IMR-90 (cell line): ENCODE results near the gene LEKR1. TPM values are rescaled to one million over a fixed set of nuclear protein-coding genes. Genes with fewer than 3 reads are reported as not detected.

Experiments used
- ATAC-seq: fragments of 200-7000 bp; cut with Tn5 transposase; 2 replicates; pipeline ENCODE4 v1.9.1; 2020; ENCODE audit warnings: low read depth, mild to moderate bottlenecking, moderate library complexity
- BruUV-seq: library from RNA; stranded (reverse); fragments of 400-500 nt; replicated peaks from 2 replicates; lab custom pipeline; 2021; lab: Mats Ljungman, UMichigan
- CTCF ChIA-PET: fragments of 300-600 bp; formaldehyde crosslinking; extraction: SDS; loops from one replicate; lab custom pipeline; 2021; ENCODE audit warnings: antibody characterized with exemption; lab: Yijun Ruan, JAX
- POLR2A ChIA-PET: fragments of 300-600 bp; sonication (Branson Sonifier 250); formaldehyde crosslinking; loops from one replicate; lab custom pipeline; 2022; ENCODE audit warnings: antibody characterized with exemption; ENCODE audit not compliant: unreplicated experiment; lab: Charles Lee
- DNase-seq: peaks from one replicate; pipeline ENCODE4 v3.0.0; 2013
- H2AFZ ChIP-seq: replicated peaks from 2 replicates; pipeline ENCODE3; 2013; ENCODE audit warnings: low read length, mild to moderate bottlenecking; ENCODE audit not compliant: poor library complexity
- H2AK5ac ChIP-seq: 2 replicates; pipeline ENCODE4 v1.6.1; 2013; ENCODE audit warnings: low read depth, low read length, inconsistent platforms
- H2AK9ac ChIP-seq: replicated peaks from 2 replicates; pipeline ENCODE3; 2013; ENCODE audit warnings: mild to moderate bottlenecking, low read depth, low read length, moderate library complexity; ENCODE audit not compliant: poor library complexity
- H2BK120ac ChIP-seq: 2 replicates; pipeline ENCODE4 v1.6.1; 2013; ENCODE audit warnings: low read depth, low read length, inconsistent platforms
- H2BK15ac ChIP-seq: 3 replicates; pipeline ENCODE4 v1.6.1; 2013; ENCODE audit warnings: low read depth, low read length, inconsistent platforms
- H2BK20ac ChIP-seq: 2 replicates; pipeline ENCODE4 v1.6.1; 2013; ENCODE audit warnings: low read depth, mild to moderate bottlenecking, inconsistent platforms, low read length, moderate library complexity
- H2BK5ac ChIP-seq: 2 replicates; pipeline ENCODE4 v1.6.1; 2013; ENCODE audit warnings: mild to moderate bottlenecking, low read depth, low read length, inconsistent platforms; ENCODE audit not compliant: poor library complexity, severe bottlenecking
- H3K14ac ChIP-seq: replicated peaks from 2 replicates; pipeline ENCODE4 v1.6.1; 2013; ENCODE audit warnings: low read depth, low read length, inconsistent platforms
- H3K18ac ChIP-seq: 2 replicates; pipeline ENCODE4 v1.6.1; 2013; ENCODE audit warnings: low read depth, low read length, control low read depth
- H3K23ac ChIP-seq: 2 replicates; pipeline ENCODE4 v1.6.1; 2013; ENCODE audit warnings: low read depth, low read length, inconsistent platforms
- H3K27ac ChIP-seq: 2 replicates; pipeline ENCODE4 v1.5.1; 2013; ENCODE audit warnings: mild to moderate bottlenecking, control low read depth, low read length; ENCODE audit not compliant: insufficient read depth
- H3K27me3 ChIP-seq: 2 replicates; pipeline ENCODE4 v1.6.1; 2013; ENCODE audit warnings: low read length; ENCODE audit not compliant: control insufficient read depth, insufficient read depth
- H3K36me3 ChIP-seq: 2 replicates; pipeline ENCODE4 v1.6.1; 2013; ENCODE audit warnings: low read length, mixed read lengths; ENCODE audit not compliant: control insufficient read depth, insufficient read depth
- H3K4ac ChIP-seq: 2 replicates; pipeline ENCODE4 v1.6.1; 2013; ENCODE audit warnings: low read depth, low read length, inconsistent platforms
- H3K4me1 ChIP-seq: 2 replicates; pipeline ENCODE4 v1.6.1; 2013; ENCODE audit warnings: low read length, mixed read lengths; ENCODE audit not compliant: control insufficient read depth, insufficient read depth
- H3K4me2 ChIP-seq: 2 replicates; pipeline ENCODE4 v1.6.1; 2013; ENCODE audit warnings: low read depth, mild to moderate bottlenecking, control low read depth, low read length, moderate library complexity
- H3K4me3 ChIP-seq: 2 replicates; pipeline ENCODE4 v1.5.1; 2013; ENCODE audit warnings: low read depth, mild to moderate bottlenecking, control low read depth, low read length, moderate library complexity; ENCODE audit not compliant: insufficient read depth
- H3K56ac ChIP-seq: 2 replicates; pipeline ENCODE4 v1.6.1; 2013; ENCODE audit warnings: low read length, inconsistent platforms; ENCODE audit not compliant: insufficient read depth; ENCODE audit errors: extremely low read depth
- H3K79me1 ChIP-seq, 2 experiments: 2 replicates each; pipeline ENCODE4 v1.6.1; 2013; ENCODE audit warnings: low read length in 2 of 2, inconsistent platforms in 1 of 2, low read depth in 1 of 2
- H3K9ac ChIP-seq: 2 replicates; pipeline ENCODE4 v1.6.1; 2013; ENCODE audit warnings: low read depth, low read length, control low read depth
- H3K9me1 ChIP-seq: 2 replicates; pipeline ENCODE4 v1.6.1; 2013; ENCODE audit warnings: low read length, inconsistent platforms; ENCODE audit not compliant: insufficient read depth
- H3K9me3 ChIP-seq: 2 replicates; pipeline ENCODE4 v1.6.1; 2013; ENCODE audit warnings: low read length; ENCODE audit not compliant: control insufficient read depth, insufficient read depth
- H4K20me1 ChIP-seq: 2 replicates; pipeline ENCODE4 v1.6.1; 2013; ENCODE audit warnings: low read length, inconsistent platforms; ENCODE audit not compliant: insufficient read depth
- H4K5ac ChIP-seq: 2 replicates; pipeline ENCODE4 v1.6.1; 2013; ENCODE audit warnings: mild to moderate bottlenecking, low read depth, low read length, control low read depth
- H4K8ac ChIP-seq, 2 experiments: 2 replicates each; pipeline ENCODE4 v1.6.1; 2013; ENCODE audit warnings: low read depth in 2 of 2, low read length in 2 of 2, control low read depth in 1 of 2, inconsistent platforms in 1 of 2
- H4K91ac ChIP-seq: 2 replicates; pipeline ENCODE4 v1.6.1; 2013; ENCODE audit warnings: low read depth, low read length, inconsistent platforms; ENCODE audit not compliant: insufficient read depth
- BHLHE40 ChIP-seq: fragments of 150-350 bp; IDR thresholded peaks from 2 replicates; pipeline ENCODE4 v1.6.1; 2016; ENCODE audit warnings: mild to moderate bottlenecking, low read depth, low read length
- CEBPB ChIP-seq: IDR thresholded peaks from 2 replicates; pipeline ENCODE4 v1.6.1; 2012; ENCODE audit warnings: low read depth, low read length, improper control_type of control experiment
- CHD1 ChIP-seq: IDR thresholded peaks from 2 replicates; pipeline ENCODE4 v1.6.1; 2012; ENCODE audit warnings: low read depth, low read length, improper control_type of control experiment
- CTCF ChIP-seq: conservative IDR thresholded peaks from 2 replicates; pipeline ENCODE4 v1.5.1; 2012; ENCODE audit warnings: mild to moderate bottlenecking, low read depth, low read length, improper control_type of control experiment
- FOS ChIP-seq: fragments of 150-350 bp; IDR thresholded peaks from 2 replicates; pipeline ENCODE4 v1.6.1; 2016; ENCODE audit warnings: low read depth, low read length
- MAFK ChIP-seq: IDR thresholded peaks from 2 replicates; pipeline ENCODE4 v1.6.1; 2012; ENCODE audit warnings: low read depth, low read length, improper control_type of control experiment
- MAZ ChIP-seq: IDR thresholded peaks from 2 replicates; pipeline ENCODE4 v1.6.1; 2012; ENCODE audit warnings: low read depth, mild to moderate bottlenecking, low read length, improper control_type of control experiment, moderate library complexity, borderline replicate concordance
- MXI1 ChIP-seq: IDR thresholded peaks from 2 replicates; pipeline ENCODE4 v1.6.1; 2012; ENCODE audit warnings: low read depth, mild to moderate bottlenecking, low read length, moderate library complexity, borderline replicate concordance
- NFE2L2 ChIP-seq: fragments of 150-350 bp; IDR thresholded peaks from 2 replicates; pipeline ENCODE4 v1.6.1; 2016; ENCODE audit warnings: low read depth, mild to moderate bottlenecking, low read length
- POLR2A ChIP-seq: IDR thresholded peaks from 2 replicates; pipeline ENCODE4 v1.6.1; 2012; ENCODE audit warnings: mild to moderate bottlenecking, low read depth, low read length
- RAD21 ChIP-seq: IDR thresholded peaks from 2 replicates; pipeline ENCODE4 v1.6.1; 2012; ENCODE audit warnings: low read length, improper control_type of control experiment
- RFX5 ChIP-seq: IDR thresholded peaks from 2 replicates; pipeline ENCODE4 v1.8.0; 2012; ENCODE audit warnings: low read depth, mild to moderate bottlenecking, low read length, moderate library complexity
- SMC3 ChIP-seq: fragments of 150-350 bp; IDR thresholded peaks from 2 replicates; pipeline ENCODE4 v1.6.1; 2016; ENCODE audit warnings: low read depth, mild to moderate bottlenecking, antibody characterized with exemption, low read length, moderate library complexity
- dilution Hi-C: fragments of 300-500 bp; cut with HindIII; formaldehyde crosslinking; loops from one replicate; pipeline ENCODE4 v1.14.3; 2018; ENCODE audit warnings: low sequenced_read_pairs; ENCODE audit not compliant: unreplicated experiment
- in situ Hi-C: fragments of 300-500 bp; cut with MboI; formaldehyde crosslinking; loops from 3 replicates; pipeline ENCODE4 v1.14.3; 2019; ENCODE audit warnings: low sequenced_read_pairs, inconsistent platforms, mixed read lengths
- intact Hi-C: fragments of 100-400 bp; cut with micrococcal nuclease; formaldehyde crosslinking; loops from 2 replicates; pipeline ENCODE4 v1.10.0; 2022
- polyA plus RNA-seq, 3 experiments: library from polyadenylated mRNA; depleted of rRNA; stranded (reverse); fragments of >200 nt; gene quantifications; 2 replicates each; pipeline ENCODE4 v1.2.3, GENCODE V29; 2012; ENCODE audit warnings: low replicate concordance in 1 of 3
- total RNA-seq: library from RNA; depleted of rRNA; stranded (reverse); fragments of >200 nt; gene quantifications from 2 replicates; pipeline ENCODE4 v1.2.3, GENCODE V29; 2012
- TF ChIP-seq, protein P1 (sequence below): fragments of 150-350 bp; IDR thresholded peaks from 2 replicates; pipeline ENCODE4 v1.6.1; 2016; ENCODE audit warnings: low read depth, mild to moderate bottlenecking, low read length, moderate library complexity, borderline replicate concordance

LEKR1 gene
- total and polyA plus RNA-seq, 2 of the 4 experiments (the other 2 are of a cell fraction): 0.19 to 0.36 TPM

DNA sequence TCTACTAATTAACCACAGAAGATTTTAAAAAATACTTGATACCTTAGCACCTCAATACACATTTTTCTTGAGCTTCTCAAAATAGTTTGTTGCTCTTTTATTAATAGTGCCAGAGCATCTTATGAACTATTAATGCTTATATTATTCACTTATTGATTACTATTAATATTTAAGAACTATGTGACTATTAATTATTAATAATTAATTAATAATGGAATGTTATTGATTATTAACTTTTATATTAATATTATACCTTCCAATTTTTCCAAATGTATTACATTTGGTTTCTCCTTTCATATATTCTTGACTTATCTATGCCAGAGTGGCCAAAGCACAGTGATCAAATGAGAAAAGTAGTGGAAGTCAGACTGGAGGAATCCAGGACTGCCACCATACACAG is 195.5 kb downstream of the LEKR1 start:
- H3K79me1 ChIP-seq: no peaks in the 10 kb centered on the region
- no peak overlapping the region for H2BK5ac ChIP-seq
- dilution Hi-C loops: no loop called here
- H3K56ac ChIP-seq: no peak overlapping the region
- CTCF ChIA-PET: no interaction called here
- H4K8ac ChIP-seq: no peak overlapping the region
- no peak overlapping the region for H2AFZ ChIP-seq
- H2BK120ac ChIP-seq: no peak overlapping the region
- H3K9ac ChIP-seq: no peak overlapping the region
- in situ Hi-C loops: no loop called here
- ATAC-seq (no peak), DNase-seq (no peak)
- H3K27me3 ChIP-seq: no peaks in the 10 kb centered on the region; the same call in 1 of the 2 replicates
- H3K36me3 ChIP-seq: no peaks in the 10 kb centered on the region
- H4K20me1 ChIP-seq: no peaks in the 10 kb centered on the region
- no peak overlapping the region for H3K27ac ChIP-seq
- H3K18ac ChIP-seq: no peak overlapping the region
- H3K4me1 ChIP-seq: no peaks in the 10 kb centered on the region
- no peak overlapping the region for H3K23ac ChIP-seq
- no peak overlapping the region for H3K4ac ChIP-seq
- H2AK5ac ChIP-seq: no peak overlapping the region
- H3K4me3 ChIP-seq: no peak overlapping the region
- H2AK9ac ChIP-seq: no peak overlapping the region
- H2BK20ac ChIP-seq: no peak overlapping the region
- POLR2A ChIA-PET: no interaction called here
- H3K9me1 ChIP-seq: no peaks in the 10 kb centered on the region
- H4K5ac ChIP-seq: no peak overlapping the region
- intact Hi-C loops: no loop called here
- no peaks in the 10 kb centered on the region for H3K9me3 ChIP-seq
- no peak overlapping the region for H2BK15ac ChIP-seq
- no peak overlapping the region for H3K14ac ChIP-seq
- no peak overlapping the region for H4K91ac ChIP-seq
- no peak for TF ChIP-seq MXI1
- no peak for TF ChIP-seq CTCF
- no peak for TF ChIP-seq POLR2A
- TF ChIP-seq SMC3: no peak
- TF ChIP-seq MAZ: no peak
- TF ChIP-seq FOS: no peak
- no peak for TF ChIP-seq RAD21
- no peak for TF ChIP-seq BHLHE40
- TF ChIP-seq NFE2L2: no peak
- TF ChIP-seq, protein P1, sequence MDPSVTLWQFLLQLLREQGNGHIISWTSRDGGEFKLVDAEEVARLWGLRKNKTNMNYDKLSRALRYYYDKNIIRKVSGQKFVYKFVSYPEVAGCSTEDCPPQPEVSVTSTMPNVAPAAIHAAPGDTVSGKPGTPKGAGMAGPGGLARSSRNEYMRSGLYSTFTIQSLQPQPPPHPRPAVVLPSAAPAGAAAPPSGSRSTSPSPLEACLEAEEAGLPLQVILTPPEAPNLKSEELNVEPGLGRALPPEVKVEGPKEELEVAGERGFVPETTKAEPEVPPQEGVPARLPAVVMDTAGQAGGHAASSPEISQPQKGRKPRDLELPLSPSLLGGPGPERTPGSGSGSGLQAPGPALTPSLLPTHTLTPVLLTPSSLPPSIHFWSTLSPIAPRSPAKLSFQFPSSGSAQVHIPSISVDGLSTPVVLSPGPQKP: no peak
- no peak for TF ChIP-seq CHD1
- no peak for TF ChIP-seq MAFK
- TF ChIP-seq RFX5: no peak
- TF ChIP-seq CEBPB: no peak
- BruUV-seq: no TSS peak
- no peak overlapping the region for H3K4me2 ChIP-seq
